Fibroblast of lung (primary cell): ENCODE measurements around the gene CELF2. TPM values are rescaled to one million over a fixed set of nuclear protein-coding genes. Genes with fewer than 3 reads are reported as not detected.

Experiments used
- DNase-seq, 2 donors: peaks; one replicate each; pipeline versions ENCODE4 v3.0.0 to v3.0.0-alpha.2; 2010; ENCODE audit warnings: low read depth in 2 of 2
- H2AFZ ChIP-seq: 2 replicates; pipeline ENCODE4 v1.5.1; 2012; ENCODE audit warnings: low read length, control low read depth, inconsistent platforms
- H3K27ac ChIP-seq: 2 replicates; pipeline ENCODE4 v1.5.1; 2011; ENCODE audit warnings: low read length, control low read depth; ENCODE audit not compliant: insufficient read depth
- H3K27me3 ChIP-seq: 2 replicates; pipeline ENCODE4 v1.5.1; 2011; ENCODE audit warnings: mild to moderate bottlenecking, low read length; ENCODE audit not compliant: control insufficient read depth, insufficient read depth
- H3K36me3 ChIP-seq: 2 replicates; pipeline ENCODE4 v1.5.1; 2011; ENCODE audit warnings: low read length; ENCODE audit not compliant: control insufficient read depth, insufficient read depth
- H3K4me1 ChIP-seq: 2 replicates; pipeline ENCODE4 v1.5.1; 2011; ENCODE audit warnings: low read length; ENCODE audit not compliant: control insufficient read depth, insufficient read depth; ENCODE audit errors: extremely low read depth
- H3K4me2 ChIP-seq: 2 replicates; pipeline ENCODE4 v1.5.1; 2011; ENCODE audit warnings: low read length, control low read depth; ENCODE audit not compliant: insufficient read depth; ENCODE audit errors: extremely low read depth
- H3K4me3 ChIP-seq, 4 experiments: fragments of 200-600 bp in 1 of 4; sonication (generic) in 1 of 4; replicated peaks in 1 of 4; 2 replicates each; pipeline ENCODE4 v1.5.1; 2011 to 2016; ENCODE audit warnings: low read length in 4 of 4, low read depth in 3 of 4, mild to moderate bottlenecking in 3 of 4, control low read depth in 2 of 4, inconsistent platforms in 1 of 4, mixed read lengths in 1 of 4; ENCODE audit not compliant: insufficient read depth in 1 of 4; ENCODE audit errors: control extremely low read depth in 1 of 4
- H3K79me2 ChIP-seq: 2 replicates; pipeline ENCODE4 v1.5.1; 2012; ENCODE audit warnings: mild to moderate bottlenecking, low read length, inconsistent platforms; ENCODE audit not compliant: control insufficient read depth, insufficient read depth
- H3K9ac ChIP-seq: 2 replicates; pipeline ENCODE4 v1.5.1; 2011; ENCODE audit warnings: mild to moderate bottlenecking, low read length, control low read depth; ENCODE audit not compliant: insufficient read depth
- H3K9me3 ChIP-seq: 2 replicates; pipeline ENCODE4 v1.5.1; 2012; ENCODE audit warnings: low read depth, low read length; ENCODE audit not compliant: control insufficient read depth, insufficient read depth
- H4K20me1 ChIP-seq: 2 replicates; pipeline ENCODE4 v1.5.1; 2011; ENCODE audit warnings: low read length; ENCODE audit not compliant: control insufficient read depth, insufficient read depth; ENCODE audit errors: extremely low read depth
- CTCF ChIP-seq, 2 donors: IDR thresholded peaks in 1 of 2; conservative IDR thresholded peaks in 1 of 2; 1 replicate in 1 of 2; 2 replicates in 1 of 2; pipeline ENCODE4 v1.5.1; 2011 to 2012; ENCODE audit warnings: low read length in 2 of 2, control low read depth in 1 of 2, inconsistent platforms in 1 of 2, low read depth in 1 of 2, mild to moderate bottlenecking in 1 of 2
- EZH2 ChIP-seq: IDR thresholded peaks from 2 replicates; pipeline ENCODE4 v1.5.1; 2012; ENCODE audit warnings: low read length, control low read depth, mild to moderate bottlenecking; ENCODE audit errors: missing control alignments
- polyA plus RNA-seq, 2 donors: library from polyadenylated mRNA; depleted of rRNA in 1 of 2; stranded (reverse) in 1 of 2; unstranded in 1 of 2; fragments of >200 nt; gene quantifications; 2 replicates each; pipeline ENCODE4 v1.2.1, GENCODE V29; 2011 to 2012; ENCODE audit warnings: missing spikeins in 1 of 2
- total RNA-seq: library from RNA; depleted of rRNA; stranded (reverse); fragments of >200 nt; gene quantifications from 2 replicates; pipeline ENCODE4 v1.2.1, GENCODE V29; 2014

CELF2 gene
- total and polyA plus RNA-seq, 2 donors (not counting 1 experiment from before 2014, with no cell fraction given): 16.9 to 25.1 TPM

- Histone ChIP-seq H3K4me1 (peaks cover 4% of the 10 kb centered on the region), H2AFZ (no peak overlapping the region), H3K4me3 (no peak overlapping the region), H4K20me1 (no peaks in the 10 kb centered on the region), H3K79me2 (no peaks in the 10 kb centered on the region), H3K27ac (no peak overlapping the region), H3K9me3 (no peaks in the 10 kb centered on the region), H3K27me3 (no peaks in the 10 kb centered on the region), H3K9ac (no peak overlapping the region), H3K36me3 (no peaks in the 10 kb centered on the region), H3K4me2 (no peak overlapping the region)
- TF ChIP-seq EZH2: no peak
- TF ChIP-seq CTCF (conservative IDR thresholded peaks at IDR 0.05 in 1 of 2, IDR thresholded peaks at IDR 0.05 in 1 of 2; ENCODE audit: low read depth in 1 of 2, low read length in 2 of 2): no peak
- no peak for DNase-seq
Measured at GRCh38 chr10:11167233-11167966, 149.7 kb downstream of the CELF2 start.

GRCh38 chr10:11168423-11169090 is 150.9 kb downstream of the CELF2 start:
- H3K9ac ChIP-seq: no peak overlapping the region
- H3K27me3 ChIP-seq: no peaks in the 10 kb centered on the region
- H2AFZ ChIP-seq: no peak overlapping the region
- no peak for TF ChIP-seq CTCF (conservative IDR thresholded peaks at IDR 0.05 in 1 of 2, IDR thresholded peaks at IDR 0.05 in 1 of 2; ENCODE audit: low read depth in 1 of 2, low read length in 2 of 2)
- TF ChIP-seq EZH2: no peak
- DNase-seq: no peak
- no peaks in the 10 kb centered on the region for H3K79me2 ChIP-seq
- no peaks in the 10 kb centered on the region for H3K36me3 ChIP-seq
- peaks cover 4% of the 10 kb centered on the region for H3K4me1 ChIP-seq
- no peaks in the 10 kb centered on the region for H4K20me1 ChIP-seq
- H3K27ac ChIP-seq: no peak overlapping the region
- H3K4me2 ChIP-seq: no peak overlapping the region
- no peak overlapping the region for H3K4me3 ChIP-seq
- no peaks in the 10 kb centered on the region for H3K9me3 ChIP-seq

DNA sequence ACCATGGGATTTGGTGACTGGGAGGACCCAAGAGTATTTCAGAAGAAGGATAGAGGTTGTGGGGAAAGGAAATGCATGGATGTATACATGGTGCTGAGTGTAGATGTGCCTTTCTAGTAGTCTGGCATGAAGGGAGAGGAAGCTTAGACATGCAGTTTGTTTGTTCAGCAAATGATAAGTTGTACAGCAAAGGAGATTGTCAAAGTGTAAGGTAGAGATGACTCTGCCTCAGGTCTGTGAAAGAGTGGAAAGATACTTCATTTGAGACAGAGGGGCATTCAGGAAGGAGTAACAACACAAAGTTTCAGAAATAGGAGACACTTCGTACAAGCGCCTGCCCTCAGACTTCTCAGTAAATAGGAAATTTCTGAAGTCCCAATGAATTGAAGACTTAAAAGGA is 152.3 kb downstream of the CELF2 start:
- H3K27me3 ChIP-seq: no peaks in the 10 kb centered on the region
- no peaks in the 10 kb centered on the region for H3K9me3 ChIP-seq
- no peaks in the 10 kb centered on the region for H3K79me2 ChIP-seq
- H3K4me3 ChIP-seq: no peak overlapping the region
- no peaks in the 10 kb centered on the region for H4K20me1 ChIP-seq
- TF ChIP-seq CTCF (conservative IDR thresholded peaks at IDR 0.05 in 1 of 2, IDR thresholded peaks at IDR 0.05 in 1 of 2; ENCODE audit: low read depth in 1 of 2, low read length in 2 of 2) (no peak), EZH2 (no peak)
- H2AFZ ChIP-seq: no peak overlapping the region
- DNase-seq: no peak
- no peaks in the 10 kb centered on the region for H3K4me1 ChIP-seq
- no peaks in the 10 kb centered on the region for H3K36me3 ChIP-seq
- H3K27ac ChIP-seq: no peak overlapping the region
- no peak overlapping the region for H3K4me2 ChIP-seq
- no peak overlapping the region for H3K9ac ChIP-seq
